ENCODE results near the gene DDIT4. TPM values are rescaled to one million over a fixed set of nuclear protein-coding genes. Genes with fewer than 3 reads are reported as not detected.
A peak's percentile ranks its signal among the peaks of the same experiment; 100 is the strongest.

The DDIT4 gene
- total and polyA plus RNA-seq, 5 donors from 2014 or later: 62.1 to 403 (median 89.5) TPM

DNA sequence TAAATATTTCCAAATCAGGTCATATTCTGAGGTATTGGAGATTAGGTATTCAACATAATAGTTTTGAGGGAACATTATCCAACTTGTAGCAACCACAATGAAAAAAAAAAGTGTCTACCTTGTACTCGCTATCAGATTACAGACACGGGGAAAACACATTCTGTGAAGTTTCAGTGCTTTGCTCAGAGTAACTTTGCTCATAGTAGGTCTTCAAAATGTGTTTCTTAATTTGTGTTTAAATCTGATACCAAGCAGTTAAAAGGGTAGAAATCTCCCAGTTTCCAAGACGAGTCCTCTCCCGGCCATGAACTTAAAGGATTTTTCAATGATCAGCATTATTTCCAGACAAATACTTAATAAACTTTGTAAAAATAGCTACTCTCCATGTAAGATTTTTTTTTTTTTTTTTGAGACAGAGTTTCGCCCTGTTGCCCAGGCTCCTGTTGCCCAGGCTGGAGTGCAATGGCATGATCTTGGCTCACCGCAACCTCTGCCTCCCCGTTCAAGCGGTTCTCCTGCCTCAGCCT is 39.2 kb downstream of the DDIT4 start:
- ATAC-seq (ENCODE audit: low read depth in 2 of 2) (no peak), DNase-seq (no peak)
- Mint-ChIP-seq H3K4me1 (peaks cover 10 to 69% (median 40%) of the 10 kb centered on the region in 4 donors), H3K9me3 (no peaks in the 10 kb centered on the region), H3K4me3 (peak overlapping the region in 1 of 4 donors; percentile 74), H3K27ac (peak overlapping the region in 2 of 3 donors; percentile 20 to 51), H3K27me3 (no peaks in the 10 kb centered on the region), H3K36me3 (no peaks in the 10 kb centered on the region)
- Histone ChIP-seq H3K4me3 (ENCODE audit: low read depth, low read length) (no peak overlapping the region), H3K27ac (ENCODE audit: insufficient read depth, low read length, poor library complexity, severe bottlenecking) (no peak overlapping the region), H3K4me1 (ENCODE audit: control insufficient read depth, insufficient read depth, low read length, poor library complexity, severe bottlenecking) (peaks cover 32% of the 10 kb centered on the region), H3K9me3 (ENCODE audit: control insufficient read depth in 2 of 2, low read length in 2 of 2) (no peaks in the 10 kb centered on the region), H3K27me3 (ENCODE audit: control insufficient read depth, insufficient read depth, low read length) (no peaks in the 10 kb centered on the region), H3K36me3 (ENCODE audit: control insufficient read depth, insufficient read depth, low read length) (no peaks in the 10 kb centered on the region)

DNA sequence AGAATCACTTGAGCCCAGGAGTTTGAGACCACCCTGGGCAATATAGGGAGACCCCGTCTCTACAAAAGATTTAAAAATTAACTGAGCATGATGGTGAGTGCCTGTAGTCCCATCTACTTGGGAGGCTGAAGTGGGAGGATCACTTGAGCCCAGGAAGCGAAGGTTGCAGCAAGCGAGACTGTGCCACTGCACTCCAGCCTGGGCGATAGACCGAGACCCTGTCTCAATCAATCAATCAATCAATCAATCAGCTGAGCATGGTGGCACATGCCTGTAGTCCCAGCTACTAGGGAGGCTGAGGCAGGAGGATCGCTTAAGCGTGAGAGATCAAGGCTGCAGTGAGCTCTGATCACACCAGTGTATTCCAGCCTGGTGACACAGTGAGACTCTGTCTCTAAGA is 40.5 kb downstream of the DDIT4 start:
- no peak overlapping the region for H3K27ac Mint-ChIP-seq
- H3K36me3 Mint-ChIP-seq: no peaks in the 10 kb centered on the region
- H3K4me1 Mint-ChIP-seq: peaks cover 16 to 69% (median 41%) of the 10 kb centered on the region in 4 donors
- no peak overlapping the region for H3K27ac ChIP-seq (ENCODE audit: insufficient read depth, low read length, poor library complexity, severe bottlenecking)
- H3K36me3 ChIP-seq (ENCODE audit: control insufficient read depth, insufficient read depth, low read length): no peaks in the 10 kb centered on the region
- no peak overlapping the region for H3K4me3 ChIP-seq (ENCODE audit: low read depth, low read length)
- peaks cover 45% of the 10 kb centered on the region for H3K4me1 ChIP-seq (ENCODE audit: control insufficient read depth, insufficient read depth, low read length, poor library complexity, severe bottlenecking)
- ATAC-seq (ENCODE audit: low read depth in 2 of 2): no peak
- H3K9me3 ChIP-seq (ENCODE audit: control insufficient read depth in 2 of 2, low read length in 2 of 2): no peaks in the 10 kb centered on the region
- no peaks in the 10 kb centered on the region for H3K27me3 Mint-ChIP-seq
- no peaks in the 10 kb centered on the region for H3K27me3 ChIP-seq (ENCODE audit: control insufficient read depth, insufficient read depth, low read length)
- no peak for DNase-seq
- no peaks in the 10 kb centered on the region for H3K9me3 Mint-ChIP-seq
- H3K4me3 Mint-ChIP-seq: no peak overlapping the region

DNA sequence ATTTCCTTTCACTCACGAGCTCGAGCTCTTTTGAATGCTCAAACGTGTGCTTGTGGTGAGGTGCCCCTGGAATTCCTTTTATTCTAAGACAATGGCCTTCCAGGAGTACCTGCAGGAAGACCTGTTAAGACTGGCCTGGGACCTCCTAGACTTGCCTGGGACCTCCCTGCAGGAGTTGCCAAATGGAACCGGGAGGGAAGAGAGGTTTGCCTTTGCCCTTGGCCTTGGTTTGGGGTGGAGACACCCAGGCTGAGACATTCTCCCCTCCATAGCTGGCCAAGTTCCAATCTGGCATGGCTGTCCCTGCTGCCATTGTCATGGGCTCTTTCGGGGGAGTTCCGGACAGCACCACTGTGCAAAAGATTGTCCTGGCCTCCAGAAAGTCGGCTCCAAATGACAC is 41.3 kb downstream of the DDIT4 start:
- Mint-ChIP-seq H3K27ac (peak overlapping the region in 1 of 3 donors; percentile 90), H3K9me3 (no peaks in the 10 kb centered on the region), H3K4me1 (peaks cover 11 to 66% (median 39%) of the 10 kb centered on the region in 4 donors), H3K27me3 (no peaks in the 10 kb centered on the region), H3K4me3 (peak overlapping the region in 1 of 4 donors; percentile 24), H3K36me3 (no peaks in the 10 kb centered on the region)
- ATAC-seq (ENCODE audit: low read depth in 2 of 2): no peak
- H3K36me3 ChIP-seq (ENCODE audit: control insufficient read depth, insufficient read depth, low read length): no peaks in the 10 kb centered on the region
- peaks cover 51% of the 10 kb centered on the region for H3K4me1 ChIP-seq (ENCODE audit: control insufficient read depth, insufficient read depth, low read length, poor library complexity, severe bottlenecking)
- H3K27ac ChIP-seq (ENCODE audit: insufficient read depth, low read length, poor library complexity, severe bottlenecking): no peak overlapping the region
- DNase-seq: no peak
- H3K27me3 ChIP-seq (ENCODE audit: control insufficient read depth, insufficient read depth, low read length): no peaks in the 10 kb centered on the region
- no peak overlapping the region for H3K4me3 ChIP-seq (ENCODE audit: low read depth, low read length)
- H3K9me3 ChIP-seq (ENCODE audit: control insufficient read depth in 2 of 2, low read length in 2 of 2): no peaks in the 10 kb centered on the region

DNA sequence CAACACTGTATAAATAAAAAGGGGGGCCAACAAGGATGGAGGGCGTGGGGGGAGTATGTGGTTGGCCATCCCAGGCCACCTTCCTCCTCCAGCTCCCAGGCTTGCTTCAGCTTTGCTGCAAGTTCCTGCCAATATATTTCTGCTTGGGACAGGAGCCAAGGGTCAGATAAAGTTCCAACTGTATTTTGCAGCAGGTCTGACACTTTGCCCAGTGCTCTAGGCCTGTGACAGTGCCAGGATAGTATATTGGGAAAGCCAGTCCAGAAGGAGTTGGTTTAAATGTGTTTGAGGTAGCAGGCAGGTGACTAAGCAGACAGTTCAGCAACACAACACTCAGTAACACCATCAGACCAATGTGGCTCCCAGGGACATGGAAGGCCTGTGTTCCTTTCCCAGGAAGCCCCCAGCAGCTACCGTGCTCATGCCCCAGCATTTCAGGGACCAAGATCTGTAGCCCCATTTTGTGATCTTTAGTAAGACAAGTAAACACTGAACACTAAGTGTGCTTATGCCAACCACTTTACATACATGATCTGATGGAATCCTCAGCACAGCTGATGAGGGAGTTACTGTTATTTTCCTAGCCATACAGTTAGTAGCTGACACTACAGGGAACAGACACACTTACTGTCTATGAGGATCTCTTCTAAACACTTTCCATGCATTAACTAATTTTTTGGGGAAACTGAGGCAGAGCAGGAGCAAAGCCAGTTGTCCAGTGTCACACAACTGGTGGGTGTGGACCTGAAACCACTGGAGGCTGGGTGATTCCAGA is 42.1 kb downstream of the DDIT4 start:
- Mint-ChIP-seq H3K27me3 (no peaks in the 10 kb centered on the region), H3K4me1 (peaks cover 10 to 66% (median 42%) of the 10 kb centered on the region in 4 donors), H3K36me3 (no peaks in the 10 kb centered on the region), H3K4me3 (peak overlapping the region; percentile 50 to 90 (median 74)), H3K27ac (peak overlapping the region; percentile 90 to 96 (median 95)), H3K9me3 (peaks cover 0 to 2% (median 0%) of the 10 kb centered on the region in 7 donors)
- Histone ChIP-seq H3K27me3 (ENCODE audit: control insufficient read depth, insufficient read depth, low read length) (no peaks in the 10 kb centered on the region), H3K4me1 (ENCODE audit: control insufficient read depth, insufficient read depth, low read length, poor library complexity, severe bottlenecking) (peaks cover 53% of the 10 kb centered on the region), H3K27ac (ENCODE audit: insufficient read depth, low read length, poor library complexity, severe bottlenecking) (peak overlapping the region; percentile 97), H3K9me3 (ENCODE audit: control insufficient read depth in 2 of 2, low read length in 2 of 2) (no peaks in the 10 kb centered on the region), H3K4me3 (ENCODE audit: low read depth, low read length) (no peak overlapping the region), H3K36me3 (ENCODE audit: control insufficient read depth, insufficient read depth, low read length) (no peaks in the 10 kb centered on the region)
- ATAC-seq (ENCODE audit: low read depth in 2 of 2): no peak
- DNase-seq: no peak

DNA sequence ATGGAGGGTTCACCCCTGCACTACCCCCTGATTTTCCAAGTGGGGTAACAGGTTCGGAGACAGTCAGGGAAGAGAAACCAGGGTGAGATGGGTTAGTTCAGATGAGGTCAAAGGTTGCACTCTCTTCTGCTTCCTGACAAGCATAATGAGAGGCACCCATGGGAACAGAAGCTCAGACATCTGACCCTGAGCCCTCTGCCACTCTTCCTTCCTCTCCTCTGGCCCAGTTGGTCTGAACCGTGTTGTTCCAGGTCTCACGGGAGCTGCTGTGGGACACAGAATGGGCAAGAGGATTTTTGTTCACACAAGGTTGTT is 42.6 kb downstream of the DDIT4 start:
- peaks cover 59% of the 10 kb centered on the region for H3K4me1 ChIP-seq (ENCODE audit: control insufficient read depth, insufficient read depth, low read length, poor library complexity, severe bottlenecking)
- H3K27me3 ChIP-seq (ENCODE audit: control insufficient read depth, insufficient read depth, low read length): no peaks in the 10 kb centered on the region
- H3K4me1 Mint-ChIP-seq: peaks cover 10 to 65% (median 43%) of the 10 kb centered on the region in 4 donors
- no peaks in the 10 kb centered on the region for H3K36me3 Mint-ChIP-seq
- no peaks in the 10 kb centered on the region for H3K36me3 ChIP-seq (ENCODE audit: control insufficient read depth, insufficient read depth, low read length)
- H3K27ac ChIP-seq (ENCODE audit: insufficient read depth, low read length, poor library complexity, severe bottlenecking): peak overlapping the region; percentile 97
- H3K9me3 ChIP-seq (ENCODE audit: control insufficient read depth in 2 of 2, low read length in 2 of 2): no peaks in the 10 kb centered on the region
- peak overlapping the region; percentile 90 to 96 (median 95) for H3K27ac Mint-ChIP-seq
- H3K4me3 Mint-ChIP-seq: peak overlapping the region in 3 of 4 donors; percentile 72 to 90 (median 76)
- peaks cover 0 to 2% (median 0%) of the 10 kb centered on the region in 7 donors for H3K9me3 Mint-ChIP-seq
- H3K27me3 Mint-ChIP-seq: no peaks in the 10 kb centered on the region
- ATAC-seq (ENCODE audit: low read depth in 2 of 2): no peak
- DNase-seq: no peak
- H3K4me3 ChIP-seq (ENCODE audit: low read depth, low read length): no peak overlapping the region

DNA sequence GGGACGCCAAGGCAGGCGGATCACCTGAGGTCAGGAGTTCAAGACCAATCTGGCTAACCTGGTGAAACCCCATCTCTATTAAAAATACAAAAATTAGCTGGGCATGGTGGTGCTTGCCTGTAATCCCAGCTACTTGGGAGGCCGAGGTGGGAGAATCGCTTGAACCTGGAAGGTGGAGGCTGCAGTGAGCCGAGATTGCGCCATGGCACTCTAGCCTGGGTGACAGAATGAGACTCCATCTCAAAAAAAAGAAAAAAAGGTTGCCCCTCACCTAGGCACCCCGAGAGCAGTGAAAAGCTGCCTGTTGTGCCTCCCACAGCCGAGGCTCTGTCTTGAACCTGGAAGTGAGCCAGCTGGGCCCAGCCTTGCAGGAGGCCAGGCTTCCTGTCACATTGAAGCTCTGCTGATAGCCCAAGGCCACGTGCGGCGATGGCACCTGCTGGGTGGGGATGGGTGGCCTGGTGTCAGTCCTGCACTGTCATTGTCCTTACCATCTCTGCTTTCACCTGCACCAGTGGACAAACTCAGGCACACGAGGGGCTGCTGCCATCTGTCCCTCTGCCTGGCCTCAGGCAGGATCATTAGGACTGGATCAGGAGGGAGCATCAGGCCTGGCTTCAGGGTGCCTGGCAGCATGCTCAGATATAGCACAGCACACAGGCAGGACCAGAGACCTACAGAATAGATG is 43.2 kb downstream of the DDIT4 start:
- Mint-ChIP-seq H3K27me3 (no peaks in the 10 kb centered on the region), H3K27ac (peak overlapping the region; percentile 90 to 96 (median 95)), H3K4me3 (peak overlapping the region; percentile 47 to 84 (median 66)), H3K9me3 (peaks cover 0 to 2% (median 0%) of the 10 kb centered on the region in 7 donors), H3K36me3 (no peaks in the 10 kb centered on the region), H3K4me1 (peaks cover 10 to 67% (median 43%) of the 10 kb centered on the region in 4 donors)
- H3K4me3 ChIP-seq (ENCODE audit: low read depth, low read length): peak overlapping the region; percentile 3
- no peaks in the 10 kb centered on the region for H3K27me3 ChIP-seq (ENCODE audit: control insufficient read depth, insufficient read depth, low read length)
- H3K27ac ChIP-seq (ENCODE audit: insufficient read depth, low read length, poor library complexity, severe bottlenecking): peak overlapping the region; percentile 97
- peaks cover 64% of the 10 kb centered on the region for H3K4me1 ChIP-seq (ENCODE audit: control insufficient read depth, insufficient read depth, low read length, poor library complexity, severe bottlenecking)
- ATAC-seq (ENCODE audit: low read depth in 2 of 2): peak in 1 of 2 donors; percentile 7
- H3K36me3 ChIP-seq (ENCODE audit: control insufficient read depth, insufficient read depth, low read length): no peaks in the 10 kb centered on the region
- H3K9me3 ChIP-seq (ENCODE audit: control insufficient read depth in 2 of 2, low read length in 2 of 2): no peaks in the 10 kb centered on the region
- peak in 2 of 3 donors; percentile 61 to 78 for DNase-seq

DNA sequence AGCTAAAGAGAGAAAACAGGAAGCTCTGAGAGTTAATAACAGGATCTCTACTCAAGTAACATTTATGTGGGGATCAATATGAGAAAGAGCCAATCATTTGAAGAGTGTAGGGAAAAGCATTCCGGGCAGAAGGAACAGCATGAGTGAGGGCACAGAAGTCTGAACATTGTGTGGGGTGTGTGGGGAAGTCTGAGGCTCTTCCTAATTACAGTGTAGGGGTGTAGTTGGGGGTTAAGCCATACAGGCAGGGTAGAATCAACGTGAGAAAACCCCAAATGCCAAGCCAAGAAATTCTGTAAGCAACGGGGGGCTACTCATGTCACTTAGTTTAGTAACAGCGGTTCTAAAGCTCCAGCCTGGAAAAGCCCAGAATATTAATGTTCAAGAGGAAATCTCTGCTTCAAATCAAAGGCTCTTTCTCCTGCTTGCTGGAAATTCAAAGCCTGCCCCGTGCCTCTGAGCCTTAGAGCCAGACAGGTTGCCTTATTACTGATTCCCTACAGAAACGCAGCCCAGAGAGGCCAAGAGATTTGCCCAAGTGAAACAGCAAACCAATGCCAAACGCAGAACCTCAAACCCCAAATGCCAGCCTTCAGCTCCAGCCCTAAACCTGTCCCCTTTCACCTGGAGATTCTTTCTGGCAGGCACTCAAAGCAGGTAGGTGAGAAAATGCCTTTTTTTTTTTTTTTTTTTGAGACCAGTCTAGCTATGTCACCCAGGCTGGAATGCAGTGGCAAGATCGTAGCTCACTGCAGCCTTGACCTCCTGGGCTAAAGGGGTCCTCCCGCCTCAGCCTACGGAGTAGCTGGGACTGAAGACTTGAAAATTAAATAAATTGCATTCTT is 44.9 kb downstream of the DDIT4 start:
- Mint-ChIP-seq H3K36me3 (no peaks in the 10 kb centered on the region), H3K4me1 (peaks cover 10 to 81% (median 49%) of the 10 kb centered on the region in 4 donors), H3K27me3 (no peaks in the 10 kb centered on the region), H3K4me3 (peak overlapping the region; percentile 69 to 89 (median 78)), H3K27ac (peak overlapping the region; percentile 90 to 100 (median 92)), H3K9me3 (peaks cover 0 to 2% (median 0%) of the 10 kb centered on the region in 7 donors)
- Histone ChIP-seq H3K27me3 (ENCODE audit: control insufficient read depth, insufficient read depth, low read length) (no peaks in the 10 kb centered on the region), H3K27ac (ENCODE audit: insufficient read depth, low read length, poor library complexity, severe bottlenecking) (peak overlapping the region; percentile 97), H3K9me3 (ENCODE audit: control insufficient read depth in 2 of 2, low read length in 2 of 2) (no peaks in the 10 kb centered on the region), H3K4me1 (ENCODE audit: control insufficient read depth, insufficient read depth, low read length, poor library complexity, severe bottlenecking) (peaks cover 82% of the 10 kb centered on the region), H3K4me3 (ENCODE audit: low read depth, low read length) (peak overlapping the region; percentile 77), H3K36me3 (ENCODE audit: control insufficient read depth, insufficient read depth, low read length) (no peaks in the 10 kb centered on the region)
- peak in 1 of 3 donors; percentile 45 for DNase-seq
- no peak for ATAC-seq (ENCODE audit: low read depth in 2 of 2)
